Colonic mucosa (tissue), 4 donors: ENCODE data around the gene LUZP2. TPM values are rescaled to one million over a fixed set of nuclear protein-coding genes. Genes with fewer than 3 reads are reported as not detected.

Experiments
- DNase-seq: peaks from one replicate; pipeline ENCODE4 v3.0.0-alpha.2; 2020
- H3K27ac ChIP-seq: fragments of 200-600 bp; one replicate; pipeline ENCODE4 v1.8.0; 2021
- H3K27me3 ChIP-seq: fragments of 200-600 bp; one replicate; pipeline ENCODE4 v1.8.0; 2021
- H3K36me3 ChIP-seq: fragments of 200-600 bp; one replicate; pipeline ENCODE4 v1.8.0; 2021
- H3K4me1 ChIP-seq: fragments of 200-600 bp; one replicate; pipeline ENCODE4 v1.8.0; 2021; ENCODE audit warnings: mild to moderate bottlenecking
- H3K4me3 ChIP-seq: fragments of 200-600 bp; one replicate; pipeline ENCODE4 v1.8.0; 2021
- H3K9ac ChIP-seq, 2 donors: one replicate each; pipeline ENCODE4 v1.7.0; 2013; ENCODE audit warnings: control low read depth in 2 of 2, low read depth in 2 of 2, low read length in 2 of 2
- H3K9me3 ChIP-seq: fragments of 200-600 bp; one replicate; pipeline ENCODE4 v1.8.0; 2021
- intact Hi-C: fragments of 100-400 bp; cut with DNase I; formaldehyde crosslinking; loops from one replicate; pipeline ENCODE4 v1.14.1; 2022
- total RNA-seq, 2 donors: library from RNA; stranded (reverse); fragmentation: NEBNext Ultra II Directional in 1 of 2; extraction: Animal tissue kit (Norgen Biotek cat#: 25700) in 1 of 2; gene quantifications; one replicate each; pipeline ENCODE4 v1.2.1, GENCODE V29; 2021
- TF ChIP-seq, protein P1 (sequence below): fragments of 200-600 bp; IDR thresholded peaks from one replicate; pipeline ENCODE4 v1.8.0; 2022; ENCODE audit warnings: antibody characterized with exemption, mild to moderate bottlenecking
- donor health status: healthy.
- donor health status: DM: no; HTN: no; CAD: no.
- donor health status: DM: no; HTN: no; CAD: no.

LUZP2 gene
- total RNA-seq, 2 donors from 2014 or later = 0.57 to 1.3 TPM

DNA sequence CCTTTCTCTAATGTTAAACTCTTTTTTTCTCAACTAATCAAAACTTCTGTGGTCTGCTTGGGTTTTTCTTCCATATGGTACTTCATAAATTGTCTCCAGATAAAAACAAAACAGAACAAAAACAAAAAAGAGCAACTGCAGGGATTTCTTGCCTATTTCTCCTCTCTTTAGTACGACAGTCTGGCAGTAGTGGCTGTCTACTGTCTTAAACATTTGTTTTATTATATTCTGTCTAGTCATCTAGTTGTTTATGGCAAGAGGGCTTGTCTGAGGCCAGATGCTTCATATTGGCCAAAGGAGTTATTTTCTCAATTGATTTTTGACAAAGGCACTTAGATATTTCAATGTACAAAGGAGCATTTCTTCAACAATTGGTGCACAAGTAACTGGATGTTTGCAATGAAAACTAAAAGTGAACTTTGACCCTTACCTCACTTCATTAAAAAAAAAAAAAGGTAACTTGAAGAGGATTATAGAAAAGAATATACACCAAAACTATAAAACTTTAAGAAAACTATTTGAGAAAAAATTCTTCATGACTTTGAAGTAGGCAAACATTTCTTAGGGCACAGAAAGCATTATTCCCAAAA lies 404.2 kb downstream of the LUZP2 start:
- Histone ChIP-seq H3K9ac (no peak overlapping the region), H3K4me1 (no peaks in the 10 kb centered on the region), H3K4me3 (no peak overlapping the region), H3K27me3 (no peaks in the 10 kb centered on the region), H3K9me3 (no peaks in the 10 kb centered on the region), H3K36me3 (no peaks in the 10 kb centered on the region), H3K27ac (no peak overlapping the region)
- no peak for DNase-seq
- intact Hi-C loops = no loop called here
- TF ChIP-seq, protein P1, sequence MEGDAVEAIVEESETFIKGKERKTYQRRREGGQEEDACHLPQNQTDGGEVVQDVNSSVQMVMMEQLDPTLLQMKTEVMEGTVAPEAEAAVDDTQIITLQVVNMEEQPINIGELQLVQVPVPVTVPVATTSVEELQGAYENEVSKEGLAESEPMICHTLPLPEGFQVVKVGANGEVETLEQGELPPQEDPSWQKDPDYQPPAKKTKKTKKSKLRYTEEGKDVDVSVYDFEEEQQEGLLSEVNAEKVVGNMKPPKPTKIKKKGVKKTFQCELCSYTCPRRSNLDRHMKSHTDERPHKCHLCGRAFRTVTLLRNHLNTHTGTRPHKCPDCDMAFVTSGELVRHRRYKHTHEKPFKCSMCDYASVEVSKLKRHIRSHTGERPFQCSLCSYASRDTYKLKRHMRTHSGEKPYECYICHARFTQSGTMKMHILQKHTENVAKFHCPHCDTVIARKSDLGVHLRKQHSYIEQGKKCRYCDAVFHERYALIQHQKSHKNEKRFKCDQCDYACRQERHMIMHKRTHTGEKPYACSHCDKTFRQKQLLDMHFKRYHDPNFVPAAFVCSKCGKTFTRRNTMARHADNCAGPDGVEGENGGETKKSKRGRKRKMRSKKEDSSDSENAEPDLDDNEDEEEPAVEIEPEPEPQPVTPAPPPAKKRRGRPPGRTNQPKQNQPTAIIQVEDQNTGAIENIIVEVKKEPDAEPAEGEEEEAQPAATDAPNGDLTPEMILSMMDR = no peak

DNA sequence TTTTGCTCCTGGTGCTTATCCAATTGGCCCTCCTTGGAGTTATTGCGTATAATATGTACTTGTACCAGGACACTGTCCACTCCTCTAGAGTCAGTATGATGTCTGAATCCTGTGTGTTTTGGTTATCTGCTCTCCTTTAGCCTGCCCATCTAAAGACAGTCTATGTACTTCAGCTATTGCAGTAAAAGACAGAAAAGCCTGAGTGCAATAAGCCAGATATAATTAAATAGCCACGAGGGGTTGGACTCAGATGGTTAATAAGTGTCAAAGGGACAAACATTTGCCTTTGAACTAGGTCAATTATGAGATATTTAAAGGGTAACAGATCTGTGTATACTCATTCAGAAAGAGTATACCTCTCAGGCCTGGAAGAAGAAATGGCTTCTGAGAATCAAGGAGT lies 406.7 kb downstream of the LUZP2 start:
- Histone ChIP-seq H3K4me1 (no peaks in the 10 kb centered on the region), H3K9me3 (no peaks in the 10 kb centered on the region), H3K9ac (no peak overlapping the region), H3K36me3 (no peaks in the 10 kb centered on the region), H3K4me3 (no peak overlapping the region), H3K27me3 (no peaks in the 10 kb centered on the region), H3K27ac (no peak overlapping the region)
- intact Hi-C loops = no loop called here
- TF ChIP-seq, protein P1 = no peak
- DNase-seq = no peak

DNA sequence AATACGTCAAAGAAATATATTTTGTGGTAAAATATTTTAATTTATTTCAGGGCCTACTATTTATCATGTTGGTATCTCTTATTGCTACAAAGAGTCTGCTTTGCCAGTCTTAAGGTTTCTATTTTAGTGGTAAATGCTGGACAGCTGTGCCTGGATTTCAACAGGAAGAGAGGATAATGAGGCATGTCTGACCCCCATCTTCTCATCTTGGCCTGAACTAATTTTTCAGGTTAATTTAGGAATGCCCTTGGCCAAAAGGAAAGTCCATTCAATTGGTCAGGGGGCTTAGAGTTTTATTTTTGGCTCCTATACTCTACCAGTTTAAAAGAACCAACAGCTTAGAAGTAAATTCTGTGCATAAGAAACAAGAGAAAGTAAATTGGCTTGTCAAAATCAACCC lies 428.2 kb downstream of the LUZP2 start:
- TF ChIP-seq, protein P1 = no peak
- intact Hi-C loops = no loop called here
- Histone ChIP-seq H3K27me3 (no peaks in the 10 kb centered on the region), H3K4me3 (no peak overlapping the region), H3K27ac (no peak overlapping the region), H3K36me3 (no peaks in the 10 kb centered on the region), H3K4me1 (no peaks in the 10 kb centered on the region), H3K9me3 (no peaks in the 10 kb centered on the region), H3K9ac (no peak overlapping the region)
- DNase-seq = no peak

DNA sequence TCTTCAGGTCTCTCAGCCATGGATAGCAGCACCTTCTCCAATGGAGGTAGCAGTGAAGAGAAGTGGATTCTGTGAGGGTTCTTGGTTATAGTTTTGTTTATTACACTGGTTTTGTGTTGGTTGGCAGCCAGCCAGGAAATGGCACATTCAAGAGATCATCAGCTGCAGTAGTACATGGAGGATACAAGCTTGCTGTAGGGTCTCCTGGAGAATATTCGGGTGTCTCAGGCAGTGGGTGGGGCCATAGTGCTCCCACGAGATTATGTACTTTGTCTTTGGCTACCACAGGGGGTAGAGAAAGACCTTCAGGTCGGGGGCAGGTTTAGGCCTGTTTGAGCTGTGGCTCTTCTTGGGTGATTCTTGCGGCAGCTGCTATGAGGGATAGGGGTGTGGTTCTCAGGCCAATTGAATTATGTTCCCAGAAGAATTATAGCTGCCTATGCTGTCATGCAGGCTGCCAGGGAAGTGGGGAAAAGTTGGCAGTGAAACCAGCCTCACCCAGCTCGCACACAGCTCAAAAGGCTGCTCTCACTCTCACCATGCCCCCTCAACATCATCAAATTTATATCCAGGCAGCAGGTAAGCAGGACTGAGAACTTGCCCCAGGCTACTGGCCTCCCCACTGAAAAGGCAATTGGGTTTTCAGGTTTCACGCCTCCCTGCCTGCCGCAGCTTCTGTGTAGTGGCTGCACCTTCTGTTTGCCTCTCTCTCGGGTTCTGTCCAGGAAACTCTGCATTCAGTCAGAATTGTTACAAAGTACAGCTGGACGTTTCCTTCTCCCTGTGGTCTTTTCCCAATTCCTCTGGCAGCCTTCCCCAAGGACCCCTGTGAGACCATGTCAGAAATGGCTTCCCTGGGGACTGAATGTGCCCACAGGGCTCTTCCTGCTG lies 435.5 kb downstream of the LUZP2 start:
- H3K27ac ChIP-seq = peak overlapping the region; percentile 30
- intact Hi-C loops = no loop called here
- H3K4me3 ChIP-seq = no peak overlapping the region
- H3K9me3 ChIP-seq = no peaks in the 10 kb centered on the region
- no peaks in the 10 kb centered on the region for H3K27me3 ChIP-seq
- DNase-seq = peak; percentile 21
- no peaks in the 10 kb centered on the region for H3K36me3 ChIP-seq
- TF ChIP-seq, protein P1 = no peak
- H3K9ac ChIP-seq = no peak overlapping the region
- peaks cover 4% of the 10 kb centered on the region for H3K4me1 ChIP-seq

DNA sequence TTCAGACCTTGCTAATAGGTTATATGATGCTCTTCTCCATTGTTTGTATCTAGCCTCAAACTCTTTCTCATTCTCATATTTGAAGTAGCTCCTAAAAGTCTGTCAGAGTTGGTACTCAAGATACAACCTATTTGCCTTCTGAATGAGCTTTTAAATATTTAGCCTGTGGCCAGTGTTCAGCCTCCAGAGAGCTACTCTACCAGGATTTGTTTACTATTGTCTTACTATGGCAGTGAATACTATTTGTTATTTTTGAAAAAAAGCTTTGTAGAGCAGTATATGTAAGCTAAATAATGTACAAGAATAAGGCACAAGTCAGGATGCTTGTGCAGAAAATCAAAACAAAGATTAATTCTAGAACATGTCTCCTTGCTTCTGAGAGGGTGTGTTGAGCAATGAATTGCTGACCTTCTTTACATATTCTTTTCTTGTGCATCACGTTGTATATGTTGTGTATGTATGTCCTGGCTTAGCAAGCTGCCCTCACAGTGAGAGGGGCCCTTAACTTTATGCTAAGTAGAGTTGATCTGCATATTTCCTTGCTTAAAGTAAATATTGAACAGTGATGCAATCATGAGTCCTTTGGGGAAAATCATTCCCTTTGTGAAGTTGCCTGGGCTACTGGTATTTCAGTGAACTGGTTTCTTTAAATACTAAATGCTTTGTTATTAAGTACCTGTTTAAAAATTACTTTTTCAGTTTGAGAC lies 438.0 kb downstream of the LUZP2 start:
- TF ChIP-seq, protein P1 = no peak
- Histone ChIP-seq H3K9me3 (no peaks in the 10 kb centered on the region), H3K4me3 (no peak overlapping the region), H3K9ac (no peak overlapping the region), H3K4me1 (peaks cover 4% of the 10 kb centered on the region), H3K27ac (no peak overlapping the region), H3K27me3 (no peaks in the 10 kb centered on the region), H3K36me3 (no peaks in the 10 kb centered on the region)
- intact Hi-C loops = no loop called here
- DNase-seq = no peak
